NB4 (cell line): ENCODE data around the gene FCSK.

ENCODE experiments used
- DNase-seq: peaks from one replicate; pipeline ENCODE4 v3.0.0; 2010; ENCODE audit warnings: low read depth
- H3K4me3 ChIP-seq: one replicate; pipeline ENCODE4 v1.5.1; 2011; ENCODE audit warnings: mild to moderate bottlenecking, low read depth, low read length, moderate library complexity
- CTCF ChIP-seq: IDR thresholded peaks from one replicate; pipeline ENCODE4 v1.5.1; 2012; ENCODE audit warnings: low read depth, low read length
- MAX ChIP-seq: IDR thresholded peaks from 2 replicates; pipeline ENCODE4 v1.6.1; 2011; ENCODE audit warnings: low read depth, low read length
- MYC ChIP-seq: IDR thresholded peaks from 2 replicates; pipeline ENCODE4 v1.6.1; 2011; ENCODE audit warnings: low read depth, low read length
- POLR2A ChIP-seq: IDR thresholded peaks from 2 replicates; pipeline ENCODE4 v1.6.1; 2011; ENCODE audit warnings: mild to moderate bottlenecking; ENCODE audit not compliant: insufficient read length; ENCODE audit errors: extremely low read depth

Gene FCSK

DNA sequence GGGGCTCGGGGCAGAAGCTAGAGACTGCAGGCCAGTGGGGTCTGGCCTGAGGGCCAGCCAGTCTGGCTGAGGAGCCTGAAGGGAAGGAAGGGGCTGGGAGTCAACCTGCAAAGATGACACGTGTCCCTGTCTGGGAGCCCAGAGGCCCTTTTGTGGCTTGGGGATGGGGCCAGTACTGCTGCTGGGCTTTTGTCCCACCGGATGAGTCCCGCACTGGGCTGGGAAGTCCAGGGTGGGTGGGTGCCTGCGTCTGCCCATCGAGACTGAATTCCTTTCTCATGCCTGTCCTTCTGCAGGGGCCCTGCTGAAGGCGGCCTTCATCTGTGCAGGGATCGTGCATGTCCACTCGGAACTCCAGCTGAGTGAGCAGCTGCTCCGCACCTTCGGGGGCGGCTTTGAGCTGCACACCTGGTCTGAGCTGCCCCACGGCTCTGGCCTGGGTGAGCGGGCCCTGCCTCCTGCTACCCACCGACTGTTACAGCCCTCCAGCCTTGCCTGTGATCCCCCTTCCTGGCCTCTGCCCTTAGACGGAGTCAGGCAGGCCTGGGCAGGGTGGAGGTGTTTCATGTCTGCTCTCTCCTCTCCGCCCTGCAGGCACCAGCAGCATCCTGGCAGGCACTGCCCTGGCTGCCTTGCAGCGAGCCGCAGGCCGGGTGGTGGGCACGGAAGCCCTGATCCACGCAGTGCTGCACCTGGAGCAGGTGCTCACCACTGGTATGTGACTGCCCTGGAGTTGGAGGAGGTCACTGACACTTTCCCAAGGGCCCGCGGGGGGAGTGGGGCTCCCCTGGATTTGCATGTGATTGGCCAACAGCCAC is 20.9 kb downstream of the FCSK start:
- H3K4me3 ChIP-seq = no peak overlapping the region
- TF ChIP-seq MYC (no peak), MAX (no peak), POLR2A (no peak), CTCF (no peak)
- no peak for DNase-seq

DNA sequence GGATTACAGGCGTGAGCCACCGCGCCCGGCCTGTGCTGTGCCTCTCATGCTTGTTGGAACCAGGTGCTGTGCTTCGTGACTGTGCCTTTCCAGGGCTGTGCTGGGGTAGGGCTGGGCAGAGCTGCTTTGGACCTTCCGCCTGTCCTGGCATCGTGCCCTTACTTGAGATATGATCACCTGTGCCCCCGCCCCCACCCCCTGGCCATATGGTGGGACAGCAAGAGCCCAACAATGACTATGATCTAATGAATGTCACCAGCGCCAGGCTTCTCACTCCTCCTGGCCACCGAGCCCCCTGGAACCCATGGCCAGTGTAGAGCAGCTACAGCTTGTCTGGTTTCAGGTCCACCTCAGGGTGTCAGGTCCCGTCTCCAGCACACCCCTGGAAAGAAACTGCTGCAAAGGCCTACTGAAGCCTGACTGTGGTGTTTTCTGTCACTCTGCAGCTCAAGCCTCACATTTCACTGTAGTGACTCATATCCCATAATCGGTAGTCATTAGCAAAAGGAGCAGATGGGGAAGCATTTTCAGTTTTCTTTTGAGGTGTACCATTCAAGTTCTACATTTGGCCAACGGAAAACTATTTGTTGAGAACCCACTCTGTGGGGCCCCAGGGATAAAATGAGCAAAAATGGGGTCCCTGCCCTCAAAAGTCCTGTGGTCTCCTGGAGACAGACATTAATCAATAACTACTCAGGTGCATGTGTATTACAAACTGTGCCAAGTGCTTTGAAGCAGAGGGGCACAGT is 22.1 kb downstream of the FCSK start:
- TF ChIP-seq MAX (peak; percentile 24; the same call in 1 of the 2 replicates), MYC (no peak)
- H3K4me3 ChIP-seq = no peak overlapping the region
- peak; percentile 61 for DNase-seq

- H3K4me3 ChIP-seq = no peak overlapping the region
- DNase-seq = no peak
- no peak for TF ChIP-seq POLR2A
- no peak for TF ChIP-seq MYC
- no peak for TF ChIP-seq MAX
- TF ChIP-seq CTCF = no peak
Observed at GRCh38 chr16:70478169-70478568, 23.8 kb downstream of the FCSK start.

DNA sequence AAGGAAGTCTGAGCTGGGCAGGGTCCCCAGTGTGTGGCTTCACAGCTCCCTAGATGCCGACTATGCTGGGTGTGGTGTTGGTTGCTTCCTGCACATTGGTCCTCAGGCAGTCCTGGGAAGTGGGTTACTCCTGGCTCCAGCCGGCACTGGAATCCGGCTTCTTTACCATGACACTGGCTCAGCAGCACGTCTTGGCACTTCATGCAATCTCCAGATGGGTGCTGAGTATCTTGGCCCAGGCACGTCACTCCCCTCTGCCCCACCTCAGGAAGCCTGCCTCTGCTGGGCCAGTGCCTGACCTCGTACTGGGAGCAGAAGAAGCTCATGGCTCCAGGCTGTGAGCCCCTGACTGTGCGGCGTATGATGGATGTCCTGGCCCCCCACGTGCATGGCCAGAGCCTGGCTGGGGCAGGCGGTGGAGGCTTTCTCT is 24.5 kb downstream of the FCSK start:
- no peak overlapping the region for H3K4me3 ChIP-seq
- TF ChIP-seq POLR2A = no peak
- no peak for TF ChIP-seq CTCF
- no peak for TF ChIP-seq MAX
- TF ChIP-seq MYC = no peak
- DNase-seq = no peak

DNA sequence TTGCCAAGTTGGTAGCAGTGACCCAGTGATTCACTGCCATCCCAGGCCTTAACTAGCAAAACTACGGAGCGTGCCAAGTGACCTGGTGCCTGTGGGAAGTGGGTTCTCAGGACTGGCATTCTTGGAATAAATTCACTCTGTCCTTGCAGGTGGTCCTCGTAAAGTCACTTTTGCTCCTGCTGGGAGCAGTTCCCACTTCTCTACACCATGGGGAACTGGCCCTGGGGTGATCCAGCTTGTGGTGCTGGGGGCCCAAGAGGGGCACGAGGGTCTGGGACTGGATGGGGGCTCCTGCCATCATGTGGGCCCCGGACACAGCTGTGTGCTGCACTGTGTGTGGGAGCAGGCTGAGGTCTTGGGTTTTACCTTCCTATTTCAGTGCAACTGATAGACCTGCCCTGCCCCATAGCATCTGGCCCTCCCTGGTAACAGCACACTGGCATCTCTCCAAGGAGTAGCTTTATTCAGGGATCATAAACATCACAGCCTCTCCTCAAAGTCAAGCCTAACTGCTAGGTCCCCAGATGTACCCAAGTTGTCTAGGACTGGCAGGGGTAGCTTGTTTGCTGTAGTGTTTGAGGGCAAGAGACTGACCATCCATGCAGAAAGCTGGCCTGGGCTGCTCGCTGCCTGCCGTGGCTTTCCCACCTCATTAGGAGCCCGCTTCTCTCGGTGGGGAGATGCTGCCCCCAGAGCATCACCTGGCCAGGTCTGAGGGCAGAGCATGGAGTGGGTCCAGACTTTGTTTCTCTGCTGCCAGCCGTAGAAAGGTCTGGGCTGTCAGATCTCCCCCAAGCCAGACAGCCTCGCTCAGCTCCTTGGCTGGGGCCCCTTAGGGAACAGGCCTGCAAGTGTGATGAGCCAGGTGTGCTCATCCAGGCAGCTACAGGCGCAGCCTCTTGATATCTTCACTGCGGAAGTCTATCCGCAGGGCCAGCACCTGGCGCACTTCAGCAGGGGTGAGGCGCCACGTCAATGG is 26.0 kb downstream of the FCSK start:
- no peak overlapping the region for H3K4me3 ChIP-seq
- no peak for DNase-seq
- TF ChIP-seq MYC = no peak
- TF ChIP-seq POLR2A = no peak
- TF ChIP-seq MAX = no peak
- TF ChIP-seq CTCF = no peak
